ENCODE results near the gene TINCR.

DNA sequence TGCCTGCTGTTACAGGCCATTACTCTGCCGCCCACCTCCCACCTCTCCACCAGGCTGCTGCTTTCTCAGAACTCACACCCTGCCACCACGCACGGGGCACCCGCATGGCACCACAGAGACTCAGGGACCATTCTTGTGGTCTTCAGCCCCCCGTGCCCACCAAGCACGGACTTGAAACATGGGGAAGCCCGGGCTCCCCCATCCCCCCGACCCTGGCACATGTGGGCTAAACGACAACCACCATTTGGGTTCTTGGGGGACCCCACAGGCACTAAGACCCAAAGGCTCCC lies 23.1 kb upstream of the TINCR start:
- TF ChIP-seq, protein P1, sequence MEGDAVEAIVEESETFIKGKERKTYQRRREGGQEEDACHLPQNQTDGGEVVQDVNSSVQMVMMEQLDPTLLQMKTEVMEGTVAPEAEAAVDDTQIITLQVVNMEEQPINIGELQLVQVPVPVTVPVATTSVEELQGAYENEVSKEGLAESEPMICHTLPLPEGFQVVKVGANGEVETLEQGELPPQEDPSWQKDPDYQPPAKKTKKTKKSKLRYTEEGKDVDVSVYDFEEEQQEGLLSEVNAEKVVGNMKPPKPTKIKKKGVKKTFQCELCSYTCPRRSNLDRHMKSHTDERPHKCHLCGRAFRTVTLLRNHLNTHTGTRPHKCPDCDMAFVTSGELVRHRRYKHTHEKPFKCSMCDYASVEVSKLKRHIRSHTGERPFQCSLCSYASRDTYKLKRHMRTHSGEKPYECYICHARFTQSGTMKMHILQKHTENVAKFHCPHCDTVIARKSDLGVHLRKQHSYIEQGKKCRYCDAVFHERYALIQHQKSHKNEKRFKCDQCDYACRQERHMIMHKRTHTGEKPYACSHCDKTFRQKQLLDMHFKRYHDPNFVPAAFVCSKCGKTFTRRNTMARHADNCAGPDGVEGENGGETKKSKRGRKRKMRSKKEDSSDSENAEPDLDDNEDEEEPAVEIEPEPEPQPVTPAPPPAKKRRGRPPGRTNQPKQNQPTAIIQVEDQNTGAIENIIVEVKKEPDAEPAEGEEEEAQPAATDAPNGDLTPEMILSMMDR (IDR thresholded peaks at IDR 0.05): no peak
- TF ChIP-seq POLR2A (IDR thresholded peaks at IDR 0.05): no peak

All from esophagus squamous epithelium (tissue), 4 donors.